GM19468 (cell line): ENCODE data around the gene CNTN1.

Experiments
- ATAC-seq: cut with Tn5 transposase; IDR thresholded peaks from one replicate; pipeline ENCODE4 v1.9.1; 2021; ENCODE audit warnings: mild to moderate bottlenecking, moderate library complexity, moderate number of reproducible peaks; ENCODE audit not compliant: unreplicated experiment; ENCODE audit errors: extremely low read depth

CNTN1 gene

DNA sequence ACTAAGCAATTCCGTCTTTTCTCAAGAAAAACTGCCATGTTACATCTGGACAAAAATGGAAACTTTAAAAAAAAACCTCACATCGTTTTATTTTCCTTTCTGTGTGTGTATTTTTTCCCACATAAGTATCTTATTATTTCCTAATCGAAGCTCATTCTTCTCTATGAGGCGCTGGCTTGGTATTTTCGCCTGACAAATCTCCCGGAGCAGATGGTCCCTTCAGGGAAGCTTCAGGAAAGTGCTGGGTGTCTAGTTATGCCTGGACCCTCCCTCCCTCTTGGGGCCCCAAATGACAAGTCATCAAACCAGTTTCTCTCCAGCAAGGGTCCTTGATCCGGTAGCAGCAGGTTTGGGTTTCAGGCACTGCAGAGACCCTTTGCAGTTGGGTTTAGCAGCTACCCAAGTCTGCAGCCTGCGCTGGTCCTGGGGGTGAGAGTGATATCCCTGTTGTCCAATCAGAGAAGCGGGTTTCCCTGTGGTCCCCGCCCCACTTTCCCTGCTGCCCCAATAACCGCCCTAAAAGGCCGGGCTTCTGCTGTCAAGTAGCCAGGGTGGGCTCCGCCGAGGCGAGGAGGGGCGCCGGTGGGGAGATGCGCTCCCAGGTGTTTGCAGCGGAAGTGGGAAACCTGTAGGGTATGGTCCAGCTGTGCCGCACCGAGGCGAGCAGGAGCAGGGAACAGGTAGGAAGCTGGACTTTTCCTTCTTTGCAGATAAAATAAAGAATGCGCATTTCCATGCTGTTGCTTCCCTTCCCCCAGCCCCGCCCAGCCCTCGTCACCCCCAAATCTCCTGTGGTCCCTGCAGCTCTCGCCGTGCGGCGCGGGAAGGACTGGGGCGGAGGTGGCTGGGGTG lies at the start of gene CNTN1:
TSS of gene CNTN1 (plus strand) at position 527 of the 852 bp plus-strand sequence.
- ATAC-seq = peak; percentile 36

GRCh38 chr12:40643506-40643905 lies 48.7 kb upstream of the CNTN1 start:
- ATAC-seq = no peak

GRCh38 chr12:40643976-40644375 lies 48.3 kb upstream of the CNTN1 start:
- ATAC-seq = no peak

DNA sequence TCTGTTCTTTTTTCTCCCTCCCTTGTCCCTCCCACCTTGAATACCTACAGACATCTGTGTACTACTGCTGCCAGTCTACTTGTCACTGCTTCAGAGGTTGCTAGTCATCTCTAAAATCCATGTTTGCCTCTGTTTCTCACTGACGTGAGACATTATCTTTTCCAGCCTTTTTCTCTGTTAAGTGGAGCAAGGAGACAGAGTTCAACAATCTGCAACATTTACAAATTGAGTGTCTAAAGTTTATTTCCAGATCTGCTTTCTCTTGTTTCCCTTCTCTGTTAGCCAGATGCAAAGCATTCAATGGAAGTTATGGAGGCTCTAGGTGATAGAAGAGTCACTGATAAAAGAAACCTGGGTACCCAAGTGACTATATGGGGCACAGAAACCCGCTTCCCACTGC lies 47.5 kb upstream of the CNTN1 start:
- ATAC-seq = no peak

GRCh38 chr12:40645361-40645760 lies 46.9 kb upstream of the CNTN1 start:
- ATAC-seq = no peak

DNA sequence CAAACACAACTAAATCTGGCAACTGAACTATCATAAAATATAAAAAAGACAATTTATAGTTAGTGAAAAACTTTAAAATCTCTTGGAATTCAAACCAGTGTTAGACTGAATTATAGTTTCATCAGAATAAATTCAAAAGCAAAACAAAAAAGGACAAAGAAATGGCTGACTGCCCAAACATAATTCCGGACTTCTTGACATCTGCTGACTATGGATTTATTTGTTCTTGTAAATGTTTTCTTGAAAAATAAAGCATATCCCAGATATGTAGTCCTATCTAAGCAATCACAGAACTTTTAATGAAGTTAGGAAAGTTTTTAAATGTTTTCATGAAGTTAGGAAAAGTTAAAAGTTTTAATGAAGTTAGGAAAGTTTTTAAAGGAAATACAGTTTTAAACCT lies 45.8 kb upstream of the CNTN1 start:
- no peak for ATAC-seq

DNA sequence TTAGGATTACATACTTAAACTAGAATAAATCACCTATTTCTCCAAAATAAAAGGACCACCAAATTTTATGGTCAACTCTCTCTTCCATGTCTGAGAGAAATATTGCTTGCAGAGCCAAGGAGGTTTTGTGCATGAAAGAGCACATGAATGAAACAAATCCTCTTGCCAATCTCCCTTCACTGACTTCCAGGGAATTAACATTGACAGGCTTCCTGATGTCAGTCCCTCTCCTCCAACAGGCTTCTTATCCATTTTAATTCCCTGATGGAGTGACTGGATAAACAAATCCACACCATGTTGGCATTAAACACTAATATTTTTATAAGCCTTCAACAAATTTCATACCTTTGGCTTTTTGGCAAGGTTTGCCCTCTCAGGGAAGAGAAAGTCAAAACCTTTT lies 45.3 kb upstream of the CNTN1 start:
- no peak for ATAC-seq

GRCh38 chr12:40647651-40648050 lies 44.6 kb upstream of the CNTN1 start:
- no peak for ATAC-seq

DNA sequence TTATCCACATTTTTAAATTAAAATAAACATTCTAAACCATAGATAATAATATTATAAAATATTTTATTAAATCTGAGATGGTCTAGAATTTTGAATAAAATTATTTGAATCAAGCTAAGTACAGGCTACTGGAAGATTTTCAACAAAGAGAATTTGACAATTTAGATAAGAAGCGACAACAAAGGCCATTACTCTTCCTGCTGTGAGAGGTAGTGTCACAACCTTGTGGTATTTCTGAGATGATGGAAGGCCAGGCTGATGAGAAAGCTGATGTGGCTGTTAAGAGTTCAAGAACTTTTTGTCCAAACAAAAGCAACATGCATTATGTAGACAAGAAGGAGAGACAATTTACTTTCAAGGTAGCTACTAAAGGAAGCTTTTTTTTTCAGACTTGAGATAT lies 43.7 kb upstream of the CNTN1 start:
- no peak for ATAC-seq

DNA sequence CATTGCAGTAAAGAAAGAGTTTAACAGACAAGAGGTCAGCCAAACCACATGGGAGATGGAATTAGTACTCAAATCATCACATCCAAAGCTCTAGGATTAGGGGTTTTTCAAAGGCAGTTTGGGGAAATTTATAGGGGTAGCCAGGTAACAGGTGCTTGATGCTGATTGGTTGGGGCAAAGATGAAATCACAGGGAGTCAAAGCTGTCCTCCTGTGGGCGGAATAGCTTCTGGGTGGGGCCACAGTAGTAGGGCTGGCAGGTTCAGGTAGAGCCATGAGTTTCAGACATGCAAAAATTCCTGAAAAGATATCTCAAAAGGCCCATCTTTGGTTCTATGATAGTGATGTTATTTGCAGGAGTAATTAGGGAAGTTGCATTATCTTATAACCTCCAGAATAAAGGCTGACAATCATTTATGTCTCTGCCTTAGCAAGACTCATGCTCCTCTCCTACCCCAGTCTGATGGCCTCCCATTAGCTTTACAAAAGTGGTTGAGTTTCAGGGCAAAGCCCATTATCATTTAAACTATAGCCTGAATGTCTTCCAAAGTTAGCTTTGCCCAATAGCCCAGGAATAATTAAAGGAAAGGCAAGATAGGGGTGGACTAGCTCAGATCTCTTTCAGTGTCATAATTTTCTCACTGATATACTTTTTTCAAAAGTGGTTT lies 42.1 kb upstream of the CNTN1 start:
- ATAC-seq = no peak

GRCh38 chr12:40655451-40655850 lies 36.8 kb upstream of the CNTN1 start:
- no peak for ATAC-seq

DNA sequence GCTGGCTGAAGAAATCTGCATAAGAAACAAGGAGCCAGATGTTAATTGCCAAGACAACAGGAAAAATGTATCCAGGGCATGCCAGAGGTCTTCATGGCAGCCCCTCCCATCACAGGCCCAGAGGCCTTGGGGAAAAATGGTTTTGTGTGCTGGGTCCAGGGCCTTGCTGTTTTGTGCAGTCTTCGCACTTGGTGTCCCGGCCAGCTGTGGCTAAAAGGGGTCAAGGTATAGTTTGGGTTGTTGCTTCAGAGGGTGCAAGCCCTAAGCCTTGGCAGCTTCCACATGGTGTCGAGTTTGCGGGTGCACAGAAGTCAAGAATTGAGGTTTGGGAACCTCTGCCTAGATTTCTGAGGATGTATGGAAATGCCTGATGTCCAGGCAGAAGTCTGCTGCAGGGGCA lies 29.9 kb upstream of the CNTN1 start:
- no peak for ATAC-seq

DNA sequence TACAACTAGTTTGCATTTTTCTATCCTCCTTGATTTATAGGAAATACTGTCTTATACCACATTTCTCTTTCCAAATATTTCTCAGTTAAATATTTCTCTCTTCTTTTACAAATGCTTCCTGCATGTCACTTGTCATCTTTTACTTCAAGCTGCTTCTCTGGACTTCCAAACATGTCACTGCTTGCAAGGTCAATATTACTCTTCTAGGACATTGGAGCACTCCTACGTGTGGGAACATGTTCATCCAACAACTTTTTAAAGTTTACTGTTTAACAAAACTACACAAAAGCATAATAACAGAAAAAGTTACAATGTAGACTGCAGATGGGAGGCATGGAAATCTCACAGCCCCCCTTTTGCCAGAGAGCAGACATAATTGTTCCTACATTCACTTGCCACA lies 28.5 kb upstream of the CNTN1 start:
- ATAC-seq = no peak

- no peak for ATAC-seq
These were observed 24.1 kb upstream of the CNTN1 start for GRCh38 chr12:40668099-40668529.

DNA sequence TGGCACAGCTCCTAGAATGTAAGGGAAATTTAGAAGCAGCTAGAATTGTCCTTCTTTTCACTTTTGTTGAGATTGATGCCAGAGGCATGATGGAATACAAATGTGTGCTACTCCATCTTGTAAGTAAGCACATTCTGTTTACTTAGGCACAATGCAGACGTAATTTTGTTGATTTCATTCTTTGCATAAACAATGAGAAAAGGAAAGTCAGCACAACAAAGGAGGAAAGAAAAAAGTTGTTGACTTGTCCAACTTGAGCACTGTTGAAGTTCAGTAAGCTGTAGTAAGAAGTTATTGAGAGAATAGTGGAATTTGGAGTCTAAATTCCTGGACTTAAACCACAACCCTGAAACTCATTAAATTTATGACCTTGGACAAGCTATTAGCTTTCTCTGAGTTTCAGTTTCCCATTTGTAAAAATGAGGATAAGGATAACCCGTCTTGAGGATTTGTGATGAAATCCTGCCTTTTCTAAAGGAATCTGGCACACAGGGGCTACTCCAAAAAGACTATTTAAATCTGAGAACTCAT lies 19.4 kb upstream of the CNTN1 start:
- no peak for ATAC-seq

- no peak for ATAC-seq
These were observed 11.1 kb upstream of the CNTN1 start for GRCh38 chr12:40681148-40681547.

DNA sequence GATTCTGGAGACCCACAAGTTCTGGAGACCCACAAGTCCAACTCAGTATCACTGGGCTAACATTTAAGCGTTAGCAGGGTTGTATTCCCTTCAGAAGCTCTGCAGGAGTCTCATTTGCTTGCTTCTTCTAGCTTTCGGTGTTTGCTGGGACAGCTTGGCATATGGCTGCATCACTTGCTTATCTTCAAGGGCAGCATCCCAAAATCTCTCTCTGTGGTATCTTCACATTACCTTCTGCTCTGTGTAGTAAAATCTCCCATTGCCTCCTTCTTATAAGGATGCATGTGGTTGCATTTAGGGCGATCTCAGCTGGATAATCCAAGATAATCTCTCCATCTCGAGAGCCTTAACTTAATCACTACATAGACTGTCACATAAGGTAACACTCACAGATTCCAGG lies 7.3 kb upstream of the CNTN1 start:
- ATAC-seq = no peak

GRCh38 chr12:40688085-40688725 lies 4.0 kb upstream of the CNTN1 start:
- ATAC-seq = no peak

GRCh38 chr12:40689576-40689975 lies 2.7 kb upstream of the CNTN1 start:
- no peak for ATAC-seq

DNA sequence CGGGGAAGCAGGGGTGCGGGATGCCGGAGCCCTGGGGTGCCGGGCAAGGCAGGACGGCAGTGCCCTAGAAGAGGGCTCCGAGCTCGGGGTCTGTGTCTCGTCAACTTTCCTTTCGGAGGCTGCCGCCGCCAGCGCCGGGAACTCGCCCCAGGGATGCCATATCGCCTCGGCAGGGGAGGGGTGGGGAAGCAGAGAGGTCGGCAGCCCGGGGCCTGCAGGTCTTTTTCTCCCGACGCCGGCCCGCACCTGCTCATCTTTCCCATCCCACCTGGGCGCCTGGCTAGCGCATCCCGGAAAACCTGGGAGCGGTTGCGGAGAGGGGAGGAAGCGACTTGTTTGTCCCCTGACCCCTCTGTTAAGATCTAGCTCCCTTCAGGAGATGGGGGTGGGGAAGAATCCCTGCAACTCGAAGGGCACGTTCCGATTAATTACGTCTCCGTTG lies 547 bp downstream of the CNTN1 start:
- ATAC-seq = no peak
